Mucosa of descending colon (tissue), 3 donors: ENCODE results near the gene PRKACB. TPM values are rescaled to one million over a fixed set of nuclear protein-coding genes. Genes with fewer than 3 reads are reported as not detected.
A peak's percentile ranks its signal among the peaks of the same experiment; 100 is the strongest.

Source experiments
- ATAC-seq: fragments of 200-7000 bp; cut with Tn5 transposase; one replicate; pipeline ENCODE4 v1.9.1; 2020; ENCODE audit warnings: mild to moderate bottlenecking, moderate library complexity
- DNase-seq, 3 donors: peaks; one replicate each; pipeline ENCODE4 v3.0.0-alpha.2; 2020
- H3K36me3 ChIP-seq: fragments of 200-600 bp; one replicate; pipeline ENCODE4 v1.8.0; 2021; ENCODE audit warnings: low read depth, mild to moderate bottlenecking
- H3K4me1 ChIP-seq: fragments of 200-600 bp; one replicate; pipeline ENCODE4 v1.8.0; 2021; ENCODE audit warnings: low read depth, mild to moderate bottlenecking
- H3K4me3 ChIP-seq: fragments of 200-600 bp; one replicate; pipeline ENCODE4 v1.8.0; 2021; ENCODE audit warnings: mild to moderate bottlenecking
- H3K9me3 ChIP-seq: fragments of 200-600 bp; one replicate; pipeline ENCODE4 v1.8.0; 2021; ENCODE audit warnings: mild to moderate bottlenecking
- intact Hi-C, 2 donors: fragments of 100-400 bp; cut with DNase I in 1 of 2; cut with micrococcal nuclease in 1 of 2; formaldehyde crosslinking; loops; one replicate each; pipeline versions ENCODE4 v1.11.0 to v1.11.1; 2022; cut with DNase I, micrococcal nuclease
- total RNA-seq, 3 donors: library from RNA; stranded (reverse); fragmentation: NEBNext Ultra II Directional in 2 of 3; extraction: Animal tissue kit (Norgen Biotek cat#: 25700) in 2 of 3; gene quantifications; one replicate each; pipeline versions ENCODE4 v1.2.1 to v1.2.4, GENCODE V29; 2021 to 2023
- TF ChIP-seq, protein P1 (sequence below): fragments of 200-600 bp; IDR thresholded peaks from one replicate; pipeline ENCODE4 v1.8.0; 2022; ENCODE audit warnings: antibody characterized with exemption, mild to moderate bottlenecking
- donor health status: DM: no; HTN: no; CAD: no; lungs with moderate emphysema.
- donor health status: DM: no; HTN: no; CAD: no.
- donor health status: DM: no; HTN: yes; CAD: no.

The PRKACB gene
- total RNA-seq, 3 donors from 2014 or later: 91.0 to 155 (median 99.3) TPM

DNA sequence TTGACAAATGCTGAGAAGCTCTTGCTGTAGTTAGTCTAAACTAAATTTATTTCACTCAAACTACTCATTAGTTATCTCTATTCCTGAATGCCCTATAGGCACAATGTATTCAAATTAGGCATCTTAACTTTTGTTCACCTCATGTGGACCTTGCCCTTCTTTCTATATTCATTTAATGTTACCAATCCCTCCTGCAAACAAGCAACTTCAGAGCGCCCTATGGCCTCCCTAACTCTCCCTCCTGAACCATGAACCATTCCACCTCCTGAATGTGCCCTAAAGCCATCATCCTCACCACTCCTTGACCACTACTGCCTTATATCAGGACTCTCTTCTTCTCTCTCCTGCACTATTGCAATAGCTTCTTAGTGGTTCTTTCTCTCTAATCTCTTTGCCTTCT is 122.7 kb downstream of the PRKACB start:
- H3K4me3 ChIP-seq: no peak overlapping the region
- H3K36me3 ChIP-seq: no peaks in the 10 kb centered on the region
- no peaks in the 10 kb centered on the region for H3K9me3 ChIP-seq
- ATAC-seq (peak; percentile 35), DNase-seq (no peak)
- intact Hi-C loops: loop anchor here in 1 of 2 donors (5.0 to 10.0 kb wide), 2 partner anchors 36 to 122 kb away; partner anchors contain the start of genes PRKACB and SAMD13
- peaks cover 52% of the 10 kb centered on the region for H3K4me1 ChIP-seq
- TF ChIP-seq, protein P1, sequence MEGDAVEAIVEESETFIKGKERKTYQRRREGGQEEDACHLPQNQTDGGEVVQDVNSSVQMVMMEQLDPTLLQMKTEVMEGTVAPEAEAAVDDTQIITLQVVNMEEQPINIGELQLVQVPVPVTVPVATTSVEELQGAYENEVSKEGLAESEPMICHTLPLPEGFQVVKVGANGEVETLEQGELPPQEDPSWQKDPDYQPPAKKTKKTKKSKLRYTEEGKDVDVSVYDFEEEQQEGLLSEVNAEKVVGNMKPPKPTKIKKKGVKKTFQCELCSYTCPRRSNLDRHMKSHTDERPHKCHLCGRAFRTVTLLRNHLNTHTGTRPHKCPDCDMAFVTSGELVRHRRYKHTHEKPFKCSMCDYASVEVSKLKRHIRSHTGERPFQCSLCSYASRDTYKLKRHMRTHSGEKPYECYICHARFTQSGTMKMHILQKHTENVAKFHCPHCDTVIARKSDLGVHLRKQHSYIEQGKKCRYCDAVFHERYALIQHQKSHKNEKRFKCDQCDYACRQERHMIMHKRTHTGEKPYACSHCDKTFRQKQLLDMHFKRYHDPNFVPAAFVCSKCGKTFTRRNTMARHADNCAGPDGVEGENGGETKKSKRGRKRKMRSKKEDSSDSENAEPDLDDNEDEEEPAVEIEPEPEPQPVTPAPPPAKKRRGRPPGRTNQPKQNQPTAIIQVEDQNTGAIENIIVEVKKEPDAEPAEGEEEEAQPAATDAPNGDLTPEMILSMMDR: no peak

DNA sequence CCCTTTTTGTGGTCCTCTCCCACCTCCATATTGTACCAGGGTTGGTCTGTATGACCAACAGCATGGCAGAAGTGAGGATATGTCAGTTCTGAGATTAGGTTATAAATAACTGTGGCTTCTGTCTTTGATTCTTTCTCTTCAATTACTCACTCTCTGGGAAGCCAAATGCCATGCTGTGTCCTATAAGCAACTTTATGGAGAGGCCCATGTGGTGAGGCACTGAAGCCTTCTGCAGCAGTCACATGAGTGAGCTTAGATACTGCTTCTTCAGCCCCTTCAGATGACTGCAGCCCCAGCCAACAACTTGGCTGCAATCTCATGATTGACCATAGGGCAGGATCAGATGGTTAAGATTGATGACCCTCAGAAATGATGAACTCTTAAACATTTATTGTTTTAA is 123.4 kb downstream of the PRKACB start:
- no peak for DNase-seq
- H3K4me1 ChIP-seq: peaks cover 57% of the 10 kb centered on the region
- no peak for ATAC-seq
- no peak overlapping the region for H3K4me3 ChIP-seq
- no peaks in the 10 kb centered on the region for H3K36me3 ChIP-seq
- TF ChIP-seq, protein P1: no peak
- intact Hi-C loops: loop anchor here in 1 of 2 donors (5.0 to 10.0 kb wide), 2 partner anchors 35 to 123 kb away; partner anchors contain the start of genes PRKACB and SAMD13
- no peaks in the 10 kb centered on the region for H3K9me3 ChIP-seq

DNA sequence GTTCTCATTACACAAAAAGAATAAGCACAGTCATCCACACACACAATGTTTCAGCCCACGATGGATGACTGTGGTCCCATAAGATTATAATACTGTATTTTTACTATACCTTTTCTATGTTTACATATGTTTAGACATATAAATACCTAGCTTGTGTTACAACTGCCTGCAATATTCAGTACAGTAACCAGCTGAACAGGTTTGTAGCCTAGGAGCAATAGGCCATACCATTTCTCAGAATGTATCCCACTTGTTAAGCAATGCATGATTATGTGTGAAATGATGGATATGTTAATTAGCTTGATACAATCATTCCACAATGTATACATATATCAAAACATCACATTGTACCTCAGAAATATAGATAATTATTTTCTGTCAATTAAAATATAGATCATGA is 124.3 kb downstream of the PRKACB start:
- DNase-seq (no peak), ATAC-seq (no peak)
- peaks cover 57% of the 10 kb centered on the region for H3K4me1 ChIP-seq
- intact Hi-C loops: loop anchor here in 1 of 2 donors (5.0 to 10.0 kb wide), 2 partner anchors 34 to 124 kb away; partner anchors contain the start of genes PRKACB and SAMD13
- no peaks in the 10 kb centered on the region for H3K36me3 ChIP-seq
- H3K4me3 ChIP-seq: no peak overlapping the region
- no peaks in the 10 kb centered on the region for H3K9me3 ChIP-seq
- TF ChIP-seq, protein P1: no peak

DNA sequence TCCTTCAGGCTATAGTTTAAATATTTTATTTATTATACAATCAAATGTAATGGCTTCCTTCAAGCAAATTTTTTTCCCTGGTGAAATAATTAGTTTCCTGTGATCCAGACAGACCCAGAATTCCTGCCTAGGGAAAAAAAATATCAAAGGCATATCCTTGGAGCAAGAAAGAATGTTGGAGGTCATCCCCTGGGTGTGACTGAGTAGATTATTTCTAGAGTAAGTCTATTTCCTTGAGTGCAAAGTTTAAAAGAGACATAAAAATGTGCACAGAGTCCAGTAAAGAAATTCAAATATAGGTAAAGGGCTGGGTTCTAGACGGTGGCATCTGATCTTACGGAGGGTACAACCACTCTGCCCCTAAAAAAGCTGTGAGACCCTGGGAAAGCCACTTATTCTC is 125.2 kb downstream of the PRKACB start:
- Histone ChIP-seq H3K9me3 (no peaks in the 10 kb centered on the region), H3K4me1 (peaks cover 57% of the 10 kb centered on the region), H3K36me3 (no peaks in the 10 kb centered on the region), H3K4me3 (no peak overlapping the region)
- ATAC-seq (peak; percentile 48), DNase-seq (peak in 1 of 3 donors; percentile 77)
- TF ChIP-seq, protein P1: no peak
- intact Hi-C loops: loop anchor here in 1 of 2 donors (5.0 to 10.0 kb wide), 2 partner anchors 33 to 125 kb away; partner anchors contain the start of genes PRKACB and SAMD13

DNA sequence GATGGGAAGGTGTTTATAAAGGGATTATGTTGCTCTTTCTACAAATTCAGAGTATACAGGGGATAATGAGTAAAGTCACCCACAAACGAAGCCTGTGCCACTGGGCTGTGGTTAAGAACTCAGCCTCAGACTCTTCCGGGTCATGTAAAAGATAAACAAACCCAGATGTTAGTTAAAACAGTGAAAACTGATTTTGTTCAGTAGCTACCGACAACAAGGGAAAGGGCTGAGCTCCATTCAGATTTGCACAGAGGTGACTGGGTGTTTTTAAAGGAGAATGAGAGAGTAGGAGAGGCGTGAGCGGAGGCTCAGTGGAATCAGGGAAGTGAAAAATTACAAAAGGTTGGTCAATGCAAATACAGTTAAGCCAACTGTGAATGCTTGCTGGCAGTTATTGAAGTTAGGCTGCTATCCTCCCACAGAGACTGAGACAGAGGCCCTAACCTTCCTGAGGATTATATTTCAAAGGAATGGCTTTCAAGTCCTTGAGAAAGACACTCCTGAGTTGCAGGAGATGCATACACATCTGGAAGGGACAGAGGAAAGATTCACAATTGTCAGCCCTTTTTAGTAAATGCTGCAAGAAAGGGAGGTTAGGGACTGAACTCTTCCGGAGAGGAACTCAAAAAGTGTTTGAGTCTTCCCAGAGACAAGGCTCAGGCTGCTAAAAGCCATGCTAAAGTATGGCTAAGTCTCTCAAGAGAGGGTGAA is 127.5 kb downstream of the PRKACB start:
- no peak overlapping the region for H3K4me3 ChIP-seq

More for the DNA sequence above, 127.5 kb downstream of the PRKACB start:
- TF ChIP-seq, protein P1: no peak
- DNase-seq: peak in 1 of 3 donors; percentile 64
- intact Hi-C loops: no loop called here
- Histone ChIP-seq H3K36me3 (no peaks in the 10 kb centered on the region), H3K4me1 (peaks cover 45% of the 10 kb centered on the region), H3K9me3 (no peaks in the 10 kb centered on the region)
- peak; percentile 72 for ATAC-seq
